Measurements from ENCODE around the gene CEP170.
A peak's percentile ranks its signal among the peaks of the same experiment; 100 is the strongest.
"Not testable (repeated sequence)": the region's sequence is repeated elsewhere in the genome, so short reads cannot be mapped to it uniquely, and the experiment has no call there.

Gene CEP170

GRCh38 chr1:243164911-243165310 lies 90.2 kb downstream of the CEP170 start:
- DNase-seq, result not testable (repeated sequence)

- DNase-seq, result not testable (repeated sequence)
These were observed 104.2 kb downstream of the CEP170 start for GRCh38 chr1:243150906-243151305.

GRCh38 chr1:243149120-243149519 lies 106.0 kb downstream of the CEP170 start:
- DNase-seq, result not testable (repeated sequence)

GRCh38 chr1:243147351-243147750 lies 107.7 kb downstream of the CEP170 start:
- not testable (repeated sequence) for DNase-seq

- not testable (repeated sequence) for DNase-seq
These were observed 114.6 kb downstream of the CEP170 start for GRCh38 chr1:243140498-243140897.

- not testable (repeated sequence) for DNase-seq
These were observed 132.1 kb downstream of the CEP170 start for GRCh38 chr1:243122876-243123409.

GRCh38 chr1:243121939-243122338 lies 133.1 kb downstream of the CEP170 start:
- DNase-seq, result not testable (repeated sequence)

- not testable (repeated sequence) for DNase-seq
These were observed 136.3 kb downstream of the CEP170 start for GRCh38 chr1:243118601-243119322.

- not testable (repeated sequence) for DNase-seq
These were observed 138.9 kb downstream of the CEP170 start for GRCh38 chr1:243116187-243116586.

GRCh38 chr1:243114769-243115168 lies 140.3 kb downstream of the CEP170 start:
- DNase-seq, result not testable (repeated sequence)

- DNase-seq, result peak in 1 of 2 experiments; percentile 4
These were observed 140.9 kb downstream of the CEP170 start for GRCh38 chr1:243114059-243114713.

GRCh38 chr1:243107171-243107570 lies 147.9 kb downstream of the CEP170 start:
- not testable (repeated sequence) for DNase-seq

- DNase-seq, result not testable (repeated sequence)
These were observed 149.3 kb downstream of the CEP170 start for GRCh38 chr1:243105652-243106332.

- not testable (repeated sequence) for DNase-seq
These were observed 150.0 kb downstream of the CEP170 start for GRCh38 chr1:243105104-243105503.

GRCh38 chr1:243104452-243104851 lies 150.6 kb downstream of the CEP170 start:
- not testable (repeated sequence) for DNase-seq

GRCh38 chr1:243101551-243102050 lies 153.5 kb downstream of the CEP170 start:
- peak; percentile 58 to 63 for DNase-seq

- DNase-seq, result not testable (repeated sequence)
These were observed 167.7 kb downstream of the CEP170 start for GRCh38 chr1:243087368-243087767.

Measured in activated CD4-positive, alpha-beta T cell treated with anti-CD3 and anti-CD28 coated beads, Interleukin-2, amount 50 U/mL, for 48 hours (primary cell).